K562 (cell line): ENCODE measurements around the gene AP1M2. TPM values are rescaled to one million over a fixed set of nuclear protein-coding genes. Genes with fewer than 3 reads are reported as not detected.

ENCODE experiments used
- ARID1B ChIP-seq: fragments of 450-650 bp; IDR thresholded peaks from 2 replicates; pipeline ENCODE4 v1.6.1; 2016; ENCODE audit warnings: antibody characterized with exemption, mild to moderate bottlenecking, inconsistent platforms
- CHD4 ChIP-seq: fragments of 200-600 bp; sonication (generic); IDR thresholded peaks from 3 replicates; pipeline ENCODE4 v1.6.1; 2012; ENCODE audit warnings: low read depth, mild to moderate bottlenecking, mixed read lengths, low read length, inconsistent platforms; ENCODE audit not compliant: insufficient read depth, insufficient replicate concordance, poor library complexity, severe bottlenecking
- DMBX1 ChIP-seq: fragments of 250-450 bp; sonication (Bioruptor Pico); IDR thresholded peaks from 2 replicates; pipeline ENCODE4 v1.8.0; 2022; ENCODE audit warnings: inconsistent platforms, mild to moderate bottlenecking, moderate library complexity, borderline replicate concordance
- HDGF ChIP-seq: fragments of 450-650 bp; IDR thresholded peaks from 2 replicates; pipeline ENCODE4 v1.6.1; 2016
- MCM7 ChIP-seq, 2 experiments: fragments of 450-650 bp; IDR thresholded peaks; 2 replicates each; pipeline ENCODE4 v1.6.1; 2016 to 2018
- MEF2D ChIP-seq: conservative IDR thresholded peaks from 2 replicates; pipeline ENCODE4 v1.6.1; 2016; ENCODE audit warnings: low read depth, missing genetic modification characterization, missing compliant biosample characterization
- NR2C1 ChIP-seq, 2 experiments: fragments of 450-650 bp; IDR thresholded peaks; 2 replicates each; pipeline ENCODE4 v1.6.1; 2017; ENCODE audit warnings: mild to moderate bottlenecking in 2 of 2, antibody characterized with exemption in 1 of 2, inconsistent platforms in 1 of 2, missing compliant biosample characterization in 1 of 2, missing genetic modification characterization in 1 of 2
- PHB2 ChIP-seq: fragments of 450-650 bp; IDR thresholded peaks from 2 replicates; pipeline ENCODE4 v1.6.1; 2017; ENCODE audit warnings: low read depth
- PKNOX1 ChIP-seq: fragments of 450-650 bp; IDR thresholded peaks from 2 replicates; pipeline ENCODE4 v1.6.1; 2016
- POLR2G ChIP-seq: fragments of 200-400 bp; formaldehyde crosslinking; IDR thresholded peaks from 2 replicates; pipeline ENCODE4 v1.6.1; 2017; ENCODE audit warnings: low read depth, mild to moderate bottlenecking, antibody characterized with exemption, low read length, moderate library complexity
- RBM39 ChIP-seq: fragments of 200-400 bp; formaldehyde crosslinking; optimal IDR thresholded peaks from 2 replicates; pipeline ENCODE3; 2018; ENCODE audit warnings: low read depth, low read length
- SIX5 ChIP-seq, 2 experiments: IDR thresholded peaks; 2 replicates each; pipeline ENCODE4 v1.6.1; 2011; ENCODE audit warnings: low read length in 2 of 2, borderline replicate concordance in 1 of 2, low read depth in 1 of 2, mild to moderate bottlenecking in 1 of 2, moderate library complexity in 1 of 2; ENCODE audit not compliant: insufficient read depth in 1 of 2
- TAF9B ChIP-seq: fragments of 450-650 bp; IDR thresholded peaks from 2 replicates; pipeline ENCODE4 v1.6.1; 2018; ENCODE audit warnings: mild to moderate bottlenecking; ENCODE audit not compliant: partially characterized antibody
- ZBTB5 ChIP-seq: fragments of 450-650 bp; IDR thresholded peaks from 2 replicates; pipeline ENCODE4 v1.6.1; 2017; ENCODE audit warnings: antibody characterized with exemption
- ZEB2 ChIP-seq: fragments of 450-650 bp; IDR thresholded peaks from 2 replicates; pipeline ENCODE4 v1.6.1; 2016
- ZNF318 ChIP-seq, 2 experiments: fragments of 450-650 bp; IDR thresholded peaks; 2 replicates each; pipeline ENCODE4 v1.6.1; 2016; ENCODE audit warnings: mild to moderate bottlenecking in 2 of 2, borderline replicate concordance in 1 of 2, low read depth in 1 of 2, moderate library complexity in 1 of 2
- ZNF766 ChIP-seq: fragments of 200-800 bp; sonication (Bioruptor generic); conservative IDR thresholded peaks from 2 replicates; pipeline ENCODE4 v1.6.1; 2016; ENCODE audit warnings: missing genetic modification characterization, missing compliant biosample characterization
- polyA plus RNA-seq, 8 experiments: library from polyadenylated mRNA; depleted of rRNA in 4 of 8; stranded (reverse) in 5 of 8; unstranded in 3 of 8; fragments of >200 nt; fragmentation: Nextera tagmentation in 2 of 8; fragmentation: Illumina TruSeq in 1 of 8; extraction: Ambion mirVana in 2 of 8; extraction: Trizol in 1 of 8; gene quantifications; 2 replicates each; pipeline versions ENCODE4 v1.2.1 to v1.2.3, GENCODE V29; 2011 to 2014; ENCODE audit warnings: inconsistent platforms in 1 of 8, missing spikeins in 1 of 8
- total RNA-seq, 7 experiments: library from RNA; depleted of rRNA in 6 of 7; stranded (reverse); fragments of >200 nt in 6 of 7; fragmentation: Illumina TruSeq in 2 of 7; extraction: Trizol in 2 of 7; gene quantifications; 2 replicates each; pipeline versions ENCODE4 v1.2.1 to v1.2.3, GENCODE V29; 2011 to 2021; ENCODE audit warnings: low replicate concordance in 1 of 7

The AP1M2 gene
- total and polyA plus RNA-seq, 9 of the 15 experiments (the other 6 are each of a cell fraction or from before 2014, with no cell fraction given) = 0.33 to 1.4 (median 0.89) TPM; not detected in 1

- TF ChIP-seq PKNOX1 (peak; percentile 14; the same call in 1 of the 2 replicates), ZEB2 (peak; percentile 59), ZNF766 (CRISPR knock-in tag) (no peak), PHB2 (0 out of 2 replicates have a peak, but pooled peaks have one; percentile 18), ZBTB5 (no peak), MCM7 (IDR thresholded peaks at IDR 0.05) (no peak), CHD4 (no peak), MEF2D (no peak), HDGF (peak; percentile 87; the same call in 1 of the 2 replicates), POLR2G (no peak), RBM39 (no peak), DMBX1 (CRISPR knock-in tag) (no peak), ZNF318 (IDR thresholded peaks at IDR 0.05; ENCODE audit: borderline replicate concordance in 1 of 2, low read depth in 1 of 2) (no peak), TAF9B (no peak), NR2C1 (IDR thresholded peaks at IDR 0.05) (0 out of 2 replicates have a peak, but pooled peaks have one; percentile 23), NR2C1 (tag; IDR thresholded peaks at IDR 0.05) (no peak), ARID1B (0 out of 2 replicates have a peak, but pooled peaks have one; percentile 39), SIX5 (IDR thresholded peaks at IDR 0.05; ENCODE audit: borderline replicate concordance in 1 of 2, insufficient read depth in 1 of 2, low read depth in 1 of 2, low read length in 2 of 2) (no peak)
Observed at GRCh38 chr19:10565028-10565566, 22.0 kb downstream of the AP1M2 start (continued).
